H1 (cell line): Measurements from ENCODE around the gene ASCC3. TPM values are rescaled to one million over a fixed set of nuclear protein-coding genes. Genes with fewer than 3 reads are reported as not detected.

ENCODE experiments used
- CTCF ChIA-PET: fragments of 300-600 bp; sonication (Branson Sonifier 250); formaldehyde crosslinking; loops from one replicate; lab custom pipeline; 2021; ENCODE audit not compliant: partially characterized antibody; lab: Charles Lee
- POLR2A ChIA-PET: fragments of 300-600 bp; sonication (Branson Sonifier 250); formaldehyde crosslinking; loops from one replicate; lab custom pipeline; 2021; ENCODE audit warnings: inconsistent platforms; ENCODE audit not compliant: partially characterized antibody; lab: Charles Lee
- DNase-seq, 2 experiments: peaks; one replicate each; pipeline versions ENCODE4 v3.0.0 to v3.0.0-alpha.2; 2010 to 2022; ENCODE audit warnings: low spot score in 2 of 2, low read depth in 1 of 2, mixed read lengths in 1 of 2
- FAIRE-seq: peaks from 2 replicates; lab custom pipeline; 2011; peaks lifted over from hg19 to GRCh38; lab: Jason Lieb, UNC
- H2AFZ ChIP-seq: 2 replicates; pipeline ENCODE4 v1.8.1; 2012; ENCODE audit warnings: low read length, inconsistent platforms
- H2AK5ac ChIP-seq: 2 replicates; pipeline ENCODE4 v1.6.1; 2013; ENCODE audit warnings: low read depth, low read length
- H2BK120ac ChIP-seq: replicated peaks from 2 replicates; pipeline ENCODE3; 2013; ENCODE audit warnings: low read depth, low read length, inconsistent platforms
- H2BK12ac ChIP-seq: 2 replicates; pipeline ENCODE4 v1.6.1; 2013; ENCODE audit warnings: low read depth, low read length
- H2BK15ac ChIP-seq: 2 replicates; pipeline ENCODE4 v1.6.1; 2013; ENCODE audit warnings: low read length
- H2BK20ac ChIP-seq: 2 replicates; pipeline ENCODE4 v1.6.1; 2013; ENCODE audit warnings: low read length
- H2BK5ac ChIP-seq: 2 replicates; pipeline ENCODE4 v1.6.1; 2013; ENCODE audit warnings: low read depth, low read length
- H3K14ac ChIP-seq: 2 replicates; pipeline ENCODE4 v1.6.1; 2013; ENCODE audit warnings: inconsistent platforms; ENCODE audit not compliant: insufficient read length
- H3K18ac ChIP-seq: 2 replicates; pipeline ENCODE4 v1.6.1; 2013; ENCODE audit warnings: low read length; ENCODE audit errors: extremely low read depth
- H3K23ac ChIP-seq: 2 replicates; pipeline ENCODE4 v1.6.1; 2013; ENCODE audit warnings: inconsistent platforms; ENCODE audit not compliant: insufficient read length
- H3K23me2 ChIP-seq: 2 replicates; pipeline ENCODE4 v1.6.1; 2013; ENCODE audit warnings: low read depth, low read length
- H3K27ac ChIP-seq: 2 replicates; pipeline ENCODE4 v1.6.1; 2011; ENCODE audit warnings: low read depth, low read length, inconsistent platforms
- H3K27me3 ChIP-seq, 4 experiments: replicated peaks in 1 of 4; 1 replicate in 1 of 4; 2 replicates in 3 of 4; pipeline versions ENCODE4 v1.6.1 to v1.8.1; 2011 to 2013; ENCODE audit warnings: low read length in 3 of 4, mild to moderate bottlenecking in 3 of 4, inconsistent platforms in 2 of 4, mixed read lengths in 2 of 4, moderate library complexity in 1 of 4; ENCODE audit not compliant: control insufficient read depth in 3 of 4, insufficient read depth in 3 of 4; ENCODE audit errors: extremely low read depth in 1 of 4
- H3K36me3 ChIP-seq, 4 experiments: 2 replicates each; pipeline versions ENCODE4 v1.6.1 to v1.8.1; 2011 to 2013; ENCODE audit warnings: mild to moderate bottlenecking in 4 of 4, low read length in 3 of 4, moderate library complexity in 2 of 4, control low read depth in 1 of 4, inconsistent platforms in 1 of 4; ENCODE audit not compliant: insufficient read depth in 4 of 4, control insufficient read depth in 2 of 4
- H3K4ac ChIP-seq: replicated peaks from 2 replicates; pipeline ENCODE3; 2013; ENCODE audit warnings: low read length, low read depth, mixed read lengths, inconsistent platforms; ENCODE audit not compliant: insufficient read length
- H3K4me1 ChIP-seq, 4 experiments: replicated peaks in 1 of 4; 1 replicate in 1 of 4; 2 replicates in 3 of 4; pipeline versions ENCODE4 v1.6.1 to v1.8.1; 2011 to 2013; ENCODE audit warnings: low read length in 3 of 4, inconsistent platforms in 2 of 4, mixed read lengths in 1 of 4; ENCODE audit not compliant: insufficient read depth in 4 of 4, control insufficient read depth in 3 of 4
- H3K4me2 ChIP-seq, 2 experiments: 2 replicates each; pipeline versions ENCODE4 v1.6.1 to v1.8.1; 2011 to 2013; ENCODE audit warnings: low read depth in 2 of 2, low read length in 2 of 2, control low read depth in 1 of 2, inconsistent platforms in 1 of 2, mild to moderate bottlenecking in 1 of 2; ENCODE audit not compliant: insufficient read depth in 1 of 2
- H3K4me3 ChIP-seq, 4 experiments: fragments of 200-600, 300-600 bp in 1 of 4; sonication (generic), shearing (Covaris generic), sonication (Bioruptor Twin) in 1 of 4; 2 replicates each; pipeline versions ENCODE4 v1.5.1 to v1.8.1; 2011 to 2016; ENCODE audit warnings: low read length in 4 of 4, low read depth in 3 of 4, control low read depth in 2 of 4, inconsistent platforms in 2 of 4, mild to moderate bottlenecking in 2 of 4, mixed read lengths in 1 of 4, moderate library complexity in 1 of 4; ENCODE audit not compliant: insufficient read depth in 2 of 4; ENCODE audit errors: extremely low read depth in 1 of 4
- H3K56ac ChIP-seq: replicated peaks from 2 replicates; pipeline ENCODE3; 2013; ENCODE audit warnings: low read depth, mild to moderate bottlenecking, mixed read lengths, low read length, inconsistent platforms; ENCODE audit not compliant: insufficient read length
- H3K79me1 ChIP-seq: 2 replicates; pipeline ENCODE4 v1.6.1; 2013; ENCODE audit warnings: low read depth, low read length, control low read depth
- H3K79me2 ChIP-seq, 2 experiments: 2 replicates each; pipeline versions ENCODE4 v1.6.1 to v1.8.1; 2012 to 2013; ENCODE audit warnings: low read length in 2 of 2, mild to moderate bottlenecking in 2 of 2, inconsistent platforms in 1 of 2; ENCODE audit not compliant: insufficient read depth in 2 of 2, control insufficient read depth in 1 of 2
- H3K9ac ChIP-seq, 4 experiments: replicated peaks in 1 of 4; 1 replicate in 1 of 4; 2 replicates in 3 of 4; pipeline versions ENCODE4 v1.6.1 to v1.8.1; 2011 to 2013; ENCODE audit warnings: low read depth in 3 of 4, low read length in 3 of 4, control low read depth in 2 of 4, mild to moderate bottlenecking in 2 of 4, moderate library complexity in 2 of 4, inconsistent platforms in 1 of 4; ENCODE audit errors: extremely low read depth in 1 of 4
- H3K9me3 ChIP-seq, 2 experiments: 2 replicates each; pipeline versions ENCODE4 v1.6.1 to v1.8.1; 2012 to 2013; ENCODE audit warnings: mild to moderate bottlenecking in 2 of 2, moderate library complexity in 2 of 2, control low read depth in 1 of 2, inconsistent platforms in 1 of 2, low read depth in 1 of 2, low read length in 1 of 2, mixed read lengths in 1 of 2; ENCODE audit not compliant: insufficient read depth in 2 of 2
- H4K20me1 ChIP-seq, 2 experiments: replicated peaks in 1 of 2; 2 replicates each; pipeline versions ENCODE3 to v1.8.1; 2011 to 2013; ENCODE audit warnings: inconsistent platforms in 2 of 2, low read length in 2 of 2, mild to moderate bottlenecking in 1 of 2; ENCODE audit not compliant: insufficient read depth in 2 of 2, control insufficient read depth in 1 of 2
- H4K5ac ChIP-seq: 2 replicates; pipeline ENCODE4 v1.6.1; 2013; ENCODE audit warnings: low read length, low read depth, mixed read lengths, inconsistent platforms; ENCODE audit not compliant: insufficient read length
- H4K8ac ChIP-seq: 2 replicates; pipeline ENCODE4 v1.8.0; 2013; ENCODE audit warnings: mild to moderate bottlenecking, moderate library complexity, low read length, inconsistent platforms; ENCODE audit not compliant: insufficient read depth; ENCODE audit errors: extremely low read depth
- H4K91ac ChIP-seq: replicated peaks from 2 replicates; pipeline ENCODE3; 2013; ENCODE audit warnings: low read length, mixed read lengths, inconsistent platforms; ENCODE audit not compliant: insufficient read length
- NRF1 ChIP-seq: IDR thresholded peaks from 2 replicates; pipeline ENCODE4 v1.6.1; 2011; ENCODE audit warnings: mild to moderate bottlenecking, low read depth, low read length, improper control_type of control experiment
- POU5F1 ChIP-seq: IDR thresholded peaks from 2 replicates; pipeline ENCODE4 v1.6.1; 2011; ENCODE audit warnings: low read depth, mild to moderate bottlenecking, low read length, moderate library complexity
- RNF2 ChIP-seq: fragments of 200-900, 300-1000 bp; sonication (generic); IDR thresholded peaks from 2 replicates; pipeline ENCODE4 v1.7.1; 2016; ENCODE audit warnings: borderline replicate concordance, low read depth, mild to moderate bottlenecking, antibody characterized with exemption, low read length; ENCODE audit not compliant: poor library complexity, severe bottlenecking; ENCODE audit errors: missing control alignments
- RXRA ChIP-seq: IDR thresholded peaks from 2 replicates; pipeline ENCODE4 v1.6.1; 2011; ENCODE audit warnings: low read depth, mild to moderate bottlenecking, low read length, moderate library complexity; ENCODE audit not compliant: insufficient read depth
- SAP30 ChIP-seq: fragments of 300-600 bp; sonication (generic); IDR thresholded peaks from 2 replicates; pipeline ENCODE4 v1.7.1; 2012; ENCODE audit warnings: low read length, moderate library complexity, mild to moderate bottlenecking, inconsistent platforms; ENCODE audit not compliant: insufficient read depth, insufficient replicate concordance
- SIN3A ChIP-seq, 2 experiments: IDR thresholded peaks in 1 of 2; conservative IDR thresholded peaks in 1 of 2; 2 replicates each; pipeline ENCODE4 v1.6.1; 2011 to 2012; ENCODE audit warnings: low read length in 2 of 2, improper control_type of control experiment in 1 of 2, low read depth in 1 of 2, mild to moderate bottlenecking in 1 of 2
- TBP ChIP-seq: IDR thresholded peaks from 2 replicates; pipeline ENCODE4 v1.6.1; 2011; ENCODE audit warnings: low read depth, low read length, improper control_type of control experiment
- WGBS, 2 experiments: shearing (Covaris generic) in 1 of 2; methylation state at CpG; one replicate each; pipeline versions ENCODE4 v1.1.6 to v1.1.7; 2013 to 2015; ENCODE audit warnings: low lambda C conversion rate in 2 of 2, mixed read lengths in 2 of 2, inconsistent platforms in 1 of 2, low coverage in 1 of 2, missing lambda C conversion rate in 1 of 2; ENCODE audit not compliant: insufficient replicate concordance in 2 of 2, insufficient coverage in 1 of 2, insufficient read length in 1 of 2; ENCODE audit errors: extremely low coverage in 1 of 2, missing lambda C conversion rate in 1 of 2; 5-methylcytosine and 5-hydroxymethylcytosine counted together
- polyA plus RNA-seq, 7 experiments: library from polyadenylated mRNA; depleted of rRNA in 3 of 7; stranded (reverse) in 5 of 7; unstranded in 2 of 7; fragments of >200 nt in 5 of 7; fragments of 200-250 nt in 2 of 7; gene quantifications; 1 replicate in 5 of 7; 2 replicates in 1 of 7; 4 replicates in 1 of 7; pipeline versions ENCODE4 v1.2.1 to v1.2.3, GENCODE V29; 2011 to 2013; ENCODE audit warnings: missing spikeins in 2 of 7, mixed read lengths in 2 of 7
- total RNA-seq: library from RNA; stranded (reverse); fragmentation: NEBNext Ultra II Directional; extraction: Animal tissue kit (Norgen Biotek cat#: 25700); gene quantifications from 2 replicates; pipeline ENCODE4 v1.2.1, GENCODE V29; 2021

ASCC3 gene
- total and polyA plus RNA-seq, 2 of the 8 experiments (the other 6 are each of a cell fraction or from before 2014, with no cell fraction given) = 37.5 to 77.8 TPM

DNA sequence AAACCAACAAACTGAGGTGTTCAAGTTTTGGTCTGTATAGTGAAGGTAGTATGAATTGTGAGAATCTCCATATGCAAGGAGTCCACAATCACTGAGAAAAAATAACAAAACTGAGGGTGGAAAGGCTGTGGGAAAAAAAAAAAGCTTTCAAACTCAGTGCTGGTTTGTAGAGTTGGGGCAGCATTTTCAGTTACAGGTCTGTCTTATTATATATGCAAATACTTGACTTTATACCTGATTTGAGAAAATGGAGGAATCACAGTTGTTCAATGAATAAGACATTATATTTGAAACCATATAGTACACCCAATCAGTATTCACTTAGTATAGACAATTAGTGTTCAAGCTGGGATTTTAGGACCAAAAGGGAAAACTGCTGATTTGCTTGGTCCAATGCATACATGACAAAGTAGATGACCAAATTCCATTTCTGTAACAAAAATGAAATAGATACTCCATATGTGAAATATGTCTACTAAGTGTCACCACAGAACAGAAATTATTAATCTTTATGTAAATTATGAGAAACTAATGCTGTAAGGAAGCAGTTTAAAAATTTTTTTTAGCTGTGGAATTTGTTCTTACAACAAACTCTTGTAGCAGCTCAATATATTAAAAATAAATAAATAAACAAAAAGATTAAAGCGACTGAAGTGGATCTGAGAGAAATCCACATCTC, 187.7 kb downstream of the ASCC3 start:
- no peak overlapping the region for H3K4me3 ChIP-seq
- H4K8ac ChIP-seq = no peak overlapping the region
- H3K27me3 ChIP-seq = no peaks in the 10 kb centered on the region
- H3K9me3 ChIP-seq = no peaks in the 10 kb centered on the region
- ChIA-PET POLR2A (no interaction called here), CTCF (interaction anchor here (0.6 kb wide), 1 partner anchor 17 kb away, joined by 3 read pairs; no protein-coding TSS in a partner anchor)
- no peak overlapping the region for H3K56ac ChIP-seq
- H3K79me1 ChIP-seq = no peaks in the 10 kb centered on the region
- H3K23ac ChIP-seq = no peak overlapping the region
- no peak for DNase-seq
- H3K79me2 ChIP-seq = no peaks in the 10 kb centered on the region
- H3K36me3 ChIP-seq = no peaks in the 10 kb centered on the region
- no peak overlapping the region for H3K4ac ChIP-seq
- H2BK5ac ChIP-seq = no peak overlapping the region
- H3K23me2 ChIP-seq = no peaks in the 10 kb centered on the region
- FAIRE-seq = no peak
- WGBS, 2 experiments = 82% methylated on average over 1 of the region's 1 CpG; no CpG with 5 or more reads in 1 of the 2 experiments
- no peak overlapping the region for H3K14ac ChIP-seq
- H2AK5ac ChIP-seq = no peak overlapping the region
- no peak overlapping the region for H2BK120ac ChIP-seq
- H4K91ac ChIP-seq = no peak overlapping the region
- H3K4me1 ChIP-seq = no peaks in the 10 kb centered on the region
- no peak overlapping the region for H3K9ac ChIP-seq
- no peak overlapping the region for H3K18ac ChIP-seq
- H2BK15ac ChIP-seq = no peak overlapping the region
- no peak overlapping the region for H4K5ac ChIP-seq
- H3K4me2 ChIP-seq = no peak overlapping the region
- no peak overlapping the region for H2BK12ac ChIP-seq
- H2BK20ac ChIP-seq = no peak overlapping the region
- no peak overlapping the region for H3K27ac ChIP-seq
- no peak overlapping the region for H2AFZ ChIP-seq
- no peaks in the 10 kb centered on the region for H4K20me1 ChIP-seq
- TF ChIP-seq TBP (no peak), RXRA (no peak), NRF1 (no peak), POU5F1 (no peak), RNF2 (no peak), SAP30 (no peak), SIN3A (conservative IDR thresholded peaks at IDR 0.05 in 1 of 2, IDR thresholded peaks at IDR 0.05 in 1 of 2; ENCODE audit: low read depth in 1 of 2, low read length in 2 of 2) (no peak)
